Omental fat pad (tissue), 4 donors: ENCODE data around the gene FAM83F. TPM values are rescaled to one million over a fixed set of nuclear protein-coding genes. Genes with fewer than 3 reads are reported as not detected.

ENCODE experiments used
- ATAC-seq: fragments of 150-250 bp; one replicate; pipeline ENCODE4 v1.9.1; 2016; ENCODE audit warnings: mild to moderate bottlenecking, moderate library complexity; ENCODE audit not compliant: low FRiP score
- DNase-seq: peaks from one replicate; pipeline ENCODE4 v3.0.0-alpha.2; 2019; ENCODE audit warnings: low spot score
- total RNA-seq, 4 donors: library from RNA; depleted of rRNA; stranded (reverse); fragments of >200 nt; gene quantifications; one replicate each; pipeline ENCODE4 v1.1.0, GENCODE V29; 2016
- TF ChIP-seq, protein P1 (sequence below), 3 donors: fragments of 450-650 bp; IDR thresholded peaks; one replicate each; pipeline ENCODE4 v1.5.1; 2016 to 2017; ENCODE audit warnings: antibody characterized with exemption in 3 of 3, mild to moderate bottlenecking in 3 of 3, moderate library complexity in 2 of 3

Gene FAM83F
- total RNA-seq, 4 donors from 2014 or later, result 0.37 to 0.84 (median 0.57) TPM

DNA sequence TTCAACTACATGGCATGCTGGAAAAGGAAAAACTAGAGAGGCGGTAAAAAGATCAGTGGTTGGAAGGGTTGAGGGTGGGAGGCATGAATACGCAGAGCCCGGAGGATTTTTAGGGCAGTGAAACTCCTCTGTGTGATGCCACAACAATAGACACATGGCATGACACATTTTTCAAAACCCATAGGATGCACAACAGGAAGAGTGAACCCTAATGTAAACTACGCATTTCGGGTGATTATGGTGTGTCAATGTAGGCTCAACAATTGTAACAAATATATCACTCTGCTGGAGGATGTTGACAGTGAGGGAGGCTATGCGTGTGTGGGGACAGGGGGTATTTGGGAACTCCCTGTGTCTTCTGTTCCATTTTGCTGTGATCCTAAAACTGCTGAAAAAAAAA, 15.7 kb upstream of the FAM83F start:
- DNase-seq (no peak), ATAC-seq (no peak)
- TF ChIP-seq, protein P1, sequence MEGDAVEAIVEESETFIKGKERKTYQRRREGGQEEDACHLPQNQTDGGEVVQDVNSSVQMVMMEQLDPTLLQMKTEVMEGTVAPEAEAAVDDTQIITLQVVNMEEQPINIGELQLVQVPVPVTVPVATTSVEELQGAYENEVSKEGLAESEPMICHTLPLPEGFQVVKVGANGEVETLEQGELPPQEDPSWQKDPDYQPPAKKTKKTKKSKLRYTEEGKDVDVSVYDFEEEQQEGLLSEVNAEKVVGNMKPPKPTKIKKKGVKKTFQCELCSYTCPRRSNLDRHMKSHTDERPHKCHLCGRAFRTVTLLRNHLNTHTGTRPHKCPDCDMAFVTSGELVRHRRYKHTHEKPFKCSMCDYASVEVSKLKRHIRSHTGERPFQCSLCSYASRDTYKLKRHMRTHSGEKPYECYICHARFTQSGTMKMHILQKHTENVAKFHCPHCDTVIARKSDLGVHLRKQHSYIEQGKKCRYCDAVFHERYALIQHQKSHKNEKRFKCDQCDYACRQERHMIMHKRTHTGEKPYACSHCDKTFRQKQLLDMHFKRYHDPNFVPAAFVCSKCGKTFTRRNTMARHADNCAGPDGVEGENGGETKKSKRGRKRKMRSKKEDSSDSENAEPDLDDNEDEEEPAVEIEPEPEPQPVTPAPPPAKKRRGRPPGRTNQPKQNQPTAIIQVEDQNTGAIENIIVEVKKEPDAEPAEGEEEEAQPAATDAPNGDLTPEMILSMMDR (IDR thresholded peaks at IDR 0.05), result no peak

DNA sequence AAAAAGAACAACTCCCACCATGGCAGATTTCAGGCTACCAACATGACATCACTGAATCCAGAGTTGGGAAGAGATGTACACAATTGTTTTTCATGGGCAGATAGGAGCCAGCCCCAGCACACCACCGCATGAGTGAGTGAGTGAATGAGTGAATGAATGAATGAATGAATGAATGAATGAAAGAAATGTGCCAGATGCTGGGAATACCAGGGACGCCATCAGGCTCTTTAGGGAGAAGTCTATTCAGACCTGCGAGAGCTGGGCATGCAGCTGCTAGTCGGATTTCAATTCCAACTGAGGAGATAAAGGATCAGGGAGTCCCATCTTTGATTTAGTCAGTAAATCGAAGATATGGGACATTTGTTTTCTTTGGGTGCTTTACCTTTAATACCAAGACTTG, 15.3 kb upstream of the FAM83F start:
- ATAC-seq (no peak), DNase-seq (no peak)
- TF ChIP-seq, protein P1 (IDR thresholded peaks at IDR 0.05), result no peak

DNA sequence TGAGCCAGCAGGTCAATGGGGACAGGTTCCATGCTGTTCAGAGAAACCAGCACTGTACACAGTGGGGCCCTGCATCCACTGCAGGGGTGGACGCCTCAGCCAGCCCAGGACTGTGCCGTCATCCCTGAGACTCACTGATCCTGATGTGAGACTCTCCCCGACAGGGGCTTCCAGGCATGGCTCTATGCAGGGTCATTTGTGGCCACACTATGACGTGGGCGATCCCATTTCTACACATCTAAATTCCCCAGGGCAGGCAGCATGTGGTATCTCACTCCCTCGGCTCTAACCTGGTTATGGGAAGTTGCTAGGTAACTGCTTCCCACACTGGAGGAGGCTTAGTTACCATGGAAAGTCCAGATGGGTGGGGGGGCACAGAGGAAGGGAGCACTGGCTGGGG, 14.2 kb upstream of the FAM83F start:
- no peak for DNase-seq
- no peak for ATAC-seq
- TF ChIP-seq, protein P1 (IDR thresholded peaks at IDR 0.05), result no peak

DNA sequence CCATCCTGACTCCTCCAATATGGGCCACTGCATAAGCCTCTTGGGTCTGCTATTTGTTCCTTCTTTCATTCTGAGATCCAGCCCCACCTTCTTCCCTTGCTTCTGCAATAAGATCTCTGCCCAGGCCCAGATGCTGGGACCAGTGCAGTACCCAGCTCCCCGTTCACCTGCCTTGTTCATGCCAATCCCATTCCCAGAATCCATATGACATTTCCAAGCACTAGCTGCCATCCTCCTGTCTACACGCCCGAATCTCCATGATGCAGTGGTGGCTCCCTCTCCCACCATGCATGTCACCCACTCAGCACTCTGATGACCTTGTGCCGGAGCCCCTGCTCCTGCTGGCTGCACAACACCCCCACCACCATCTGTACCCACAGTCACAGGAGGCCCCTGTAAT, 11.4 kb upstream of the FAM83F start:
- TF ChIP-seq, protein P1 (IDR thresholded peaks at IDR 0.05), result no peak

DNA sequence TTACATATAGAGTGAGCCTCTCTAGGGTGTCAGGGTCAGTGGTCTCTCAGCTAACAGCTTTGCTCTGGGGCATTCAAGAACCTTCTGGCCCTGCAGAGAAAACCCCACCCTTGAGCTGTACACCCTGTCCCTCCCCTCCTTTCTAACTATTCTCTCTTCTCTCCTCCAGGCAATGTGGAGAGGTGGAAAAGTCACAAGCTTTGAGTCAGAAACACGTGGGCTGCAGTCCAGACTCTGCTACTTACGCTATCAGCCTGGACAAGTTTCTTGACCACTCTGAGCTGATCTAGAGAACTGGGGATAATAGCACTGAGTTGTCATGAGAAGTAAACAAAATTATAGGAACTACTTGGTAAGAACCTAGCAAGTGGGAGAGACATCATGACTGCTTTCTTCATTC, 10.7 kb upstream of the FAM83F start:
- ATAC-seq, result no peak
- TF ChIP-seq, protein P1 (IDR thresholded peaks at IDR 0.05), result no peak
- no peak for DNase-seq

More for the DNA sequence above, 11.4 kb upstream of the FAM83F start:
- DNase-seq, result no peak
- no peak for ATAC-seq

DNA sequence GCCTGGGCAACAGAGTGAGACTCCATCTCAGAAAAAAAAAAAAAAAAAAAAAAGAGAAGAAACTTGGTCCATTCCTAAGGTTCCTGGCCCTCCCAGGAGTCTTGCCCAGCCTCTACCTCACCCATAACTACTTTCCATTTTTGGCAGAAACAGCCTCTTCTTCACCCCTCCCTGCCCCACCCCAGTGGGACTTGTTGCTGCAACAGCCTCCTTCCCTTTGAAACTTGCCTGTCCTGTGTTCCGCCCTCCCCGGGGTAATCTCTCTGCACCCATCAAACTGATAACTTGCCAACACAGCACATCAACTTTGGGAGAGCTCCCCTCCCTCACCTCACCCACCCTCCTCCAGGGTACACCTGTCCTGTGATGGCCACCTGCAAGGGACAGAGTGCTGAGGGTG, 10.0 kb upstream of the FAM83F start:
- TF ChIP-seq, protein P1 (IDR thresholded peaks at IDR 0.05), result no peak
- no peak for DNase-seq
- ATAC-seq, result no peak

DNA sequence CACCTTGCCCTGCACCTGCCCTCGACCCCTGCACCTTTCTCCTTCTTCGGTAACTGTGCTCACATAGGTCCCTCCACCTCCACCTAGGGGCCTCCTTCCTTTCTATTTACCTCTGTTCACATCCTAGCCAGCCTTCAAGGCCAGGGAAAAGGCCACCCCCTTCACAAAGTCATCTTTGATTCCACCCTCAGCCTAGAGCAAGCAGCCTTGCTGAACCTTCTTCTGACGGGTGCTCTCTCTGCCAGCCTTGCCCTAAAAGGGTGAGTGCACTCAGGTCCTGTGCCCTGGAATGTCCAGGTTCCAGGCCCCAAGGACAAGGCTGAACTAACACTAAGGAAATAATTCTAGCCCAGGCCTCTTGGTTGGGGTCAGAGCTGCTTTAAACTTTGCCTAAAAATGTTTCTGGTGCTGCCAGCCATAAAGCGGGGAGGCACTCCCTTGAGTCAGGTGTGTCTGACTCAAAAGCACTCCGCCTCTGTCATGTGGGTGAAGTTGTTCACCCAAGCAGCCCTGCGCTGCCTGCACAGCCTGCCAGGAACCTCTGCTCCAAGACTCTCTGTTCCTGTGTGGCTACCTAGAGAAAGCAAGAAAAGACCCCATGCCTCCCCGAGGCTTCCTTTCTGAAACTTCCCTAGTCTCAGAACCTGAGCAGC, 9.2 kb upstream of the FAM83F start:
- DNase-seq (no peak), ATAC-seq (no peak)
- TF ChIP-seq, protein P1 (IDR thresholded peaks at IDR 0.05), result no peak
